Parathyroid adenoma (tissue), 2 donors: Measurements from ENCODE around the gene PDGFB.

ENCODE experiments used
- H2AFZ ChIP-seq: fragments of 300-600 bp; sonication (generic); one replicate; pipeline ENCODE4 v1.7.0; 2017; ENCODE audit warnings: antibody characterized with exemption, mild to moderate bottlenecking
- H3K27ac ChIP-seq: fragments of 300-600 bp; sonication (generic); one replicate; pipeline ENCODE4 v1.7.0; 2017
- H3K27me3 ChIP-seq: fragments of 300-600 bp; sonication (generic); one replicate; pipeline ENCODE4 v1.7.0; 2017; ENCODE audit warnings: low read length; ENCODE audit not compliant: control insufficient read depth, insufficient read depth
- H3K36me3 ChIP-seq: fragments of 300-600 bp; sonication (generic); one replicate; pipeline ENCODE4 v1.7.0; 2017; ENCODE audit warnings: low read length; ENCODE audit not compliant: control insufficient read depth, insufficient read depth
- H3K4me1 ChIP-seq: fragments of 300-600 bp; sonication (generic); one replicate; pipeline ENCODE4 v1.7.0; 2017; ENCODE audit warnings: control low read depth
- H3K4me2 ChIP-seq: fragments of 300-600 bp; sonication (generic); one replicate; pipeline ENCODE4 v1.7.0; 2017; ENCODE audit warnings: low read length
- H3K4me3 ChIP-seq: fragments of 300-600 bp; sonication (generic); one replicate; pipeline ENCODE4 v1.7.0; 2017; ENCODE audit warnings: low read depth, low read length
- H3K79me2 ChIP-seq: fragments of 300-600 bp; sonication (generic); one replicate; pipeline ENCODE4 v1.7.0; 2017; ENCODE audit warnings: control low read depth
- H3K9ac ChIP-seq: fragments of 300-600 bp; sonication (generic); one replicate; pipeline ENCODE4 v1.7.0; 2017; ENCODE audit warnings: mild to moderate bottlenecking
- H3K9me3 ChIP-seq: fragments of 300-600 bp; sonication (generic); one replicate; pipeline ENCODE4 v1.7.0; 2017; ENCODE audit warnings: low read length; ENCODE audit not compliant: control insufficient read depth
- TF ChIP-seq, protein P1 (sequence below): fragments of 300-600 bp; sonication (generic); IDR thresholded peaks from one replicate; pipeline ENCODE4 v1.7.0; 2017; ENCODE audit warnings: antibody characterized with exemption, mild to moderate bottlenecking
- donor health status: primary hyperparathyroidism.

Gene PDGFB

GRCh38 chr22:39244496-39245129 is at the start of gene PDGFB:
TSS of gene PDGFB (minus strand) at chr22:39244982. CDS start at chr22:39243963, 1,019 bp downstream.
- peak within 1 kb of the TSS; percentile 81 for H3K4me3 ChIP-seq
- H2AFZ ChIP-seq, result peak within 1 kb of the TSS; percentile 53
- no peaks in the 10 kb centered on the region for H3K9me3 ChIP-seq
- H3K4me2 ChIP-seq, result peak within 1 kb of the TSS; percentile 95
- peaks cover 18% of the 10 kb centered on the region for H3K4me1 ChIP-seq
- peak within 1 kb of the TSS; percentile 28 for H3K9ac ChIP-seq
- TF ChIP-seq, protein P1, sequence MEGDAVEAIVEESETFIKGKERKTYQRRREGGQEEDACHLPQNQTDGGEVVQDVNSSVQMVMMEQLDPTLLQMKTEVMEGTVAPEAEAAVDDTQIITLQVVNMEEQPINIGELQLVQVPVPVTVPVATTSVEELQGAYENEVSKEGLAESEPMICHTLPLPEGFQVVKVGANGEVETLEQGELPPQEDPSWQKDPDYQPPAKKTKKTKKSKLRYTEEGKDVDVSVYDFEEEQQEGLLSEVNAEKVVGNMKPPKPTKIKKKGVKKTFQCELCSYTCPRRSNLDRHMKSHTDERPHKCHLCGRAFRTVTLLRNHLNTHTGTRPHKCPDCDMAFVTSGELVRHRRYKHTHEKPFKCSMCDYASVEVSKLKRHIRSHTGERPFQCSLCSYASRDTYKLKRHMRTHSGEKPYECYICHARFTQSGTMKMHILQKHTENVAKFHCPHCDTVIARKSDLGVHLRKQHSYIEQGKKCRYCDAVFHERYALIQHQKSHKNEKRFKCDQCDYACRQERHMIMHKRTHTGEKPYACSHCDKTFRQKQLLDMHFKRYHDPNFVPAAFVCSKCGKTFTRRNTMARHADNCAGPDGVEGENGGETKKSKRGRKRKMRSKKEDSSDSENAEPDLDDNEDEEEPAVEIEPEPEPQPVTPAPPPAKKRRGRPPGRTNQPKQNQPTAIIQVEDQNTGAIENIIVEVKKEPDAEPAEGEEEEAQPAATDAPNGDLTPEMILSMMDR, result no peak
- H3K79me2 ChIP-seq, result no peaks in the 10 kb centered on the region
- H3K36me3 ChIP-seq, result no peaks in the 10 kb centered on the region
- H3K27me3 ChIP-seq, result no peaks in the 10 kb centered on the region
- H3K27ac ChIP-seq, result peak within 1 kb of the TSS; percentile 64

- H3K36me3 ChIP-seq, result no peaks in the 10 kb centered on the region
- no peaks in the 10 kb centered on the region for H3K79me2 ChIP-seq
- peak overlapping the region; percentile 83 for H3K4me2 ChIP-seq
- H3K4me1 ChIP-seq, result peaks cover 33% of the 10 kb centered on the region
- TF ChIP-seq, protein P1, result no peak
- peak overlapping the region; percentile 50 for H2AFZ ChIP-seq
- H3K9me3 ChIP-seq, result no peaks in the 10 kb centered on the region
- peak overlapping the region; percentile 59 for H3K4me3 ChIP-seq
- no peak overlapping the region for H3K9ac ChIP-seq
- H3K27ac ChIP-seq, result peak overlapping the region; percentile 97
- no peaks in the 10 kb centered on the region for H3K27me3 ChIP-seq
Observed at GRCh38 chr22:39293766-39294368, 49.1 kb upstream of the PDGFB start.

GRCh38 chr22:39292561-39293074 is 47.8 kb upstream of the PDGFB start:
- H3K36me3 ChIP-seq, result no peaks in the 10 kb centered on the region
- peak overlapping the region; percentile 43 for H3K4me2 ChIP-seq
- TF ChIP-seq, protein P1, result no peak
- H3K9ac ChIP-seq, result no peak overlapping the region
- peak overlapping the region; percentile 20 for H3K4me3 ChIP-seq
- H3K79me2 ChIP-seq, result no peaks in the 10 kb centered on the region
- no peaks in the 10 kb centered on the region for H3K27me3 ChIP-seq
- H3K9me3 ChIP-seq, result no peaks in the 10 kb centered on the region
- peaks cover 34% of the 10 kb centered on the region for H3K4me1 ChIP-seq
- peak overlapping the region; percentile 97 for H3K27ac ChIP-seq
- peak overlapping the region; percentile 64 for H2AFZ ChIP-seq

- TF ChIP-seq, protein P1, result no peak
- H3K9me3 ChIP-seq, result no peaks in the 10 kb centered on the region
- H3K4me3 ChIP-seq, result peak overlapping the region; percentile 20
- H3K4me1 ChIP-seq, result peaks cover 35% of the 10 kb centered on the region
- H3K9ac ChIP-seq, result no peak overlapping the region
- H3K27me3 ChIP-seq, result no peaks in the 10 kb centered on the region
- H3K79me2 ChIP-seq, result no peaks in the 10 kb centered on the region
- peak overlapping the region; percentile 64 for H2AFZ ChIP-seq
- H3K27ac ChIP-seq, result peak overlapping the region; percentile 97
- no peaks in the 10 kb centered on the region for H3K36me3 ChIP-seq
- H3K4me2 ChIP-seq, result peak overlapping the region; percentile 43
Observed at GRCh38 chr22:39292031-39292462, 47.3 kb upstream of the PDGFB start.
